ENCODE data around the gene PIK3CG.
"Not testable (repeated sequence)": the region's sequence is repeated elsewhere in the genome, so short reads cannot be mapped to it uniquely, and the experiment has no call there.

Gene PIK3CG

DNA sequence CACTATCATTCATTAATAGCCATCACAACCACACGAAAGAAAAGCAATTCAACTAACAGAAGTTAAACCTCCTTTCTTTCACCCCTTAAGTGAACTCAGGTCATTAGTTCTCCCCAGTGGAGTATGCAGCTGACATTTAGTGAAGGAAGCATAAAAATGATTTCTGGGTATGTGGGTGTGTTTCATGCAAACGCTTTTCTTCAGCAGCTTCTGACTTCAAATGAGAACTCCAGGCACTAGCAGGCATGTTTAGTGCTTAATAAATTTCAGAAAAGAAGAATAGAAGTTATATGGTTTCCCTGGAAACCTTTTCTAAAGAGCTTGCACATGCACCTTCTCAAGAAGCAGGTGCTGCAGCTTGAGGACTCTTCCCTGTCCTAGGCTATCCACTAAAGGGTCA is 62.5 kb downstream of the PIK3CG start:
- H3K4me3 ChIP-seq (ENCODE audit: low read length): no peak overlapping the region
- no peak for DNase-seq (ENCODE audit: low read depth)
- TF ChIP-seq CTCF (conservative IDR thresholded peaks at IDR 0.05; ENCODE audit: low read length): no peak

DNA sequence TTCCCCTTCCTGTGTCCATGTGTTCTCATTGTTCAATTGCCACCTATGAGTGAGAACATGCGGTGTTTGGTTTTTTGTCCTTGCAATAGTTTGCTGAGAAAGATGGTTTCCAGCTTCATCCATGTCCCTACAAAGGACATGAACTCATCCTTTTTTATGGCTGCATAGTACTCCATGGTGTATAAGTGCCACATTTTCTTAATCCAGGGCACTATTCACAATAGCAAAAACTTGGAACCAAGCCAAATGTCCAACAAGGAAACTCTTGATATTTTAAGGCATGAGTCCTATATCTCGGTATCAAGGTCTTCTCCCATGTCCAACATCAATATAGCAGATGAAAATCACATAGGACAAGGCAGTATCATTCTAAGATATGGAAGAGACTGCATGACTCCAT is 64.5 kb downstream of the PIK3CG start:
- DNase-seq (ENCODE audit: low read depth); H3K4me3 ChIP-seq (ENCODE audit: low read length): not testable (repeated sequence)

- no peak overlapping the region for H3K4me3 ChIP-seq (ENCODE audit: low read length)
- no peak for TF ChIP-seq CTCF (conservative IDR thresholded peaks at IDR 0.05; ENCODE audit: low read length)
- no peak for DNase-seq (ENCODE audit: low read depth)
These were observed 71.2 kb downstream of the PIK3CG start for GRCh38 chr7:106936236-106936635.

GRCh38 chr7:106938122-106938521 is 73.0 kb downstream of the PIK3CG start:
- not testable (repeated sequence) for DNase-seq (ENCODE audit: low read depth); H3K4me3 ChIP-seq (ENCODE audit: low read length)

DNA sequence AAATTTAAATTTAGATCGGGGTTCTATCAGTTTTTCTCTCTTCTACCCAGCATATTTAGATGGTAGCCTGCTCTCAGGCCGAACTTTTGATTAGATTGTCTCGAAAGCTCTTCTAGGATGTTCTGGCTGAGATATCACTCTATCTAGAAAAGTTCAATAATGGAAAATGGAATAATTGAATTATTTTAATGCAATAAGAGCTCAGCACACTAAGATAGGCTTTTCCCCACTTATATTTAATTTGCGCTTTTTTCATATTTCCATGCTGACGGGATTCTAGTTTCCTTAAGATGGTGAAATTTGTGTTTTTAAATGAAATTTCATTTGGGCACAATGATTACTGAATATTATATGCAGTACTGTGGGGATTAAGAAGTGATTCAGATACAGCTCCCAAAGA is 73.7 kb downstream of the PIK3CG start:
- DNase-seq (ENCODE audit: low read depth): no peak
- no peak overlapping the region for H3K4me3 ChIP-seq (ENCODE audit: low read length)
- no peak for TF ChIP-seq CTCF (conservative IDR thresholded peaks at IDR 0.05; ENCODE audit: low read length)

DNA sequence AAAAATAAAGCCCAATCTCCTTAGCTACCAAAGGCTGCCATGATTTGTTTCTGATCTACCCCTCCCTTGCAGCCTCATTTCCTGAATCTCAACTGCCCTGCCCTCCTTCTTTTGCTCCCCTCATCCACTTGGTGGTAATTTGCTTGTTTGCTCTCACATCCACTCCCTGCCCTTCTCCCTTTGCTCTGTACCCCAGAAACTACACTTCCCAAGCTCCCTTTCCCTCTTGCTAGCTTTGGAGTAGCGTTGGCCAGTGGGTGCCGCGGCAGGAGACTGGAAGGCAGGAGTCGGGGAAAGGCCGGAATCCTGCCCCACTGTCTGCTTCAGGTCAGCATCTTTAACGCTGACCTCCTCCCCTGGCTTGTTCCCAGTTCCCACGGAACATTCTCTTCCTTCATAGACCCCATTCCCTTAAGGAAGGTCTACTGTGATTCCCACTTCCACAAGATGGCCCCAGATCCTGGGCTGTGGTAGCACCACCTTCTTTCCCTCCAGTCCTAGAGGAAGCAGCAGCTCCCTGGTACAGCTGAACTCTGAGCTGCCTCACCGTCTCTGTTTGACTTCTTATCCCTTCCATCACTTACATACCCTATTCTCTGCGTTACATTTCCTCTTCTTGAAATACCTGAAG is 79.1 kb downstream of the PIK3CG start:
- no peak overlapping the region for H3K4me3 ChIP-seq (ENCODE audit: low read length)
- no peak for TF ChIP-seq CTCF (conservative IDR thresholded peaks at IDR 0.05; ENCODE audit: low read length)
- DNase-seq (ENCODE audit: low read depth): no peak

DNA sequence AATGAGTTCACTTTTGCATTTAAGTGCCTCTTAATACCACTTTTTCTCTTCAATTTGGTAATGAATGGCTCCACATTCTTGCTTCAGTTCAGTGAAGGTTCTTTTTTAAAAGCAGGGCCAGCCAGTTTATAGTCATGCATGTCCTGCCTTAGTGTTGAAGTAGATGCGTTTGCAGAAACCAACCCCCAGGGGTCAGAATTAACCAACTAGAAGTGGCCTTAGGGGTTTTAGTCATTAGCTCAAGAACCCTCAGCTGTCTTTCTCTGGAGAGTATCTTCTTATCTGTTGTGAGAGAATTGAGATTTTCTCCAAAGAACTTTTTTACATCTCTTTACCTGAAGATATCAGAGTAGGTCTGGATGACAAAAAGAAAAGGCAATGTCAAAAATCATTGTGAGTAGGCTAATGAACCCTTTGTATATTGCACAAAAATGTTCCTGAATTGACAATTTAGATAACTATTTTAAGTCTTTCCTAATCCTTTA is 82.2 kb downstream of the PIK3CG start:
- H3K4me3 ChIP-seq (ENCODE audit: low read length): no peak overlapping the region
- peak; percentile 71 for DNase-seq (ENCODE audit: low read depth)
- peak; percentile 87 for TF ChIP-seq CTCF (conservative IDR thresholded peaks at IDR 0.05; ENCODE audit: low read length)

DNA sequence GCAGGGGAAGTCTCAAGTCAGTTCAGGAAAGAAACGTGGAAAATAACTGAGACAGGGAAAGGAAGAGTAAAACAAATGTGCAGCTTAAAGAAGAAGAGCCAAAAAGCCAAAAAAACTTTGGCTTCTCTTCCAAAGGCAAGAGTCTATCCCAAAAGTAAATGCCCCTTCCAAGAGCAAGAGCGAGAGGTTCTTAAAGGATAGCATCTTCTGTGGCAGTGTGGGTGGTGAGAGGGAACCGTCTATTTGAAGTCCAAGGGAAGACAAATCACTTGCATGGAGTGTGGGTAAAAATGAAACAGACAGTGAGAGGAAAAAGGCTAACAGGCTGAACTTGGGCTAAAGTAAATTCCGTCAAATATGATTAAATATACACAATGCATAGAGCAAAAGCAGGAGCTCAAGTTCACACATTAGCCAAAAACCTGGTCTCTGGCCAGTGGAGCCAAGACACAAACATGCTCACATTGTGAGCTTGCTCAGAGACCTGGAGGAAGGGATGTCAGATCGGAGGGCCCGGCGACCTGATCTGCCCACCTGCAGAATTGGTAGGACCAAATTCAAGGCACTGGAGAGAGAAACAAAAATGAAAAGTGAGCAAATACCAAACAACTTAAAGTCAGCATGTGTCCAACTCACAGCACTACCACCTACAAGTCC is 87.0 kb downstream of the PIK3CG start:
- TF ChIP-seq CTCF (conservative IDR thresholded peaks at IDR 0.05; ENCODE audit: low read length): no peak
- DNase-seq (ENCODE audit: low read depth): no peak
- no peak overlapping the region for H3K4me3 ChIP-seq (ENCODE audit: low read length)

Measured in AG10803 (cell line).